Activated CD4-positive, alpha-beta memory T cell treated with anti-CD3 and anti-CD28 coated beads, Interleukin-2, amount 10 ng/mL, durations not matched to agents 7 days and 5 days (primary cell): Measurements from ENCODE around the gene ZNF391. TPM values are rescaled to one million over a fixed set of nuclear protein-coding genes. Genes with fewer than 3 reads are reported as not detected.

ENCODE experiments used
- CTCF ChIA-PET: fragments of 350-600 bp; sonication (Branson Sonifier 250); formaldehyde crosslinking; loops from one replicate; lab custom pipeline; 2021; ENCODE audit warnings: antibody characterized with exemption, inconsistent platforms; lab: Charles Lee
- POLR2A ChIA-PET: fragments of 350-600 bp; sonication (Branson Sonifier 250); formaldehyde crosslinking; loops from one replicate; lab custom pipeline; 2021; ENCODE audit warnings: antibody characterized with exemption; lab: Charles Lee
- DNase-seq: peaks from one replicate; pipeline ENCODE4 v3.0.0-alpha.2; 2020
- H3K27ac Mint-ChIP-seq: one replicate; pipeline ENCODE4 v1.8.0; 2021; ENCODE audit warnings: mild to moderate bottlenecking, mixed read lengths
- H3K27me3 Mint-ChIP-seq: one replicate; pipeline ENCODE4 v1.8.0; 2021; ENCODE audit warnings: mixed read lengths
- H3K36me3 Mint-ChIP-seq: one replicate; pipeline ENCODE4 v1.8.0; 2021; ENCODE audit warnings: low read depth, mixed read lengths
- H3K4me1 Mint-ChIP-seq: one replicate; pipeline ENCODE4 v1.8.0; 2021; ENCODE audit warnings: mixed read lengths
- H3K4me3 Mint-ChIP-seq: one replicate; pipeline ENCODE4 v1.8.0; 2021; ENCODE audit warnings: mild to moderate bottlenecking, mixed read lengths
- H3K9me3 Mint-ChIP-seq: one replicate; pipeline ENCODE4 v1.8.0; 2021; ENCODE audit warnings: mixed read lengths
- total RNA-seq, 2 experiments: library from RNA; stranded (reverse); gene quantifications; one replicate each; pipeline ENCODE4 v1.2.3, GENCODE V29; 2021

The ZNF391 gene
- total RNA-seq, 2 experiments from 2014 or later, result 1.3 to 1.6 TPM

- POLR2A ChIA-PET, result no interaction called here
- no peak for DNase-seq
- H3K27ac Mint-ChIP-seq, result no peak overlapping the region
- CTCF ChIA-PET, result no interaction called here
- H3K9me3 Mint-ChIP-seq, result peaks cover 23% of the 10 kb centered on the region
- no peak overlapping the region for H3K4me3 Mint-ChIP-seq
- peaks cover 2% of the 10 kb centered on the region for H3K27me3 Mint-ChIP-seq
- H3K4me1 Mint-ChIP-seq, result peaks cover 6% of the 10 kb centered on the region
- H3K36me3 Mint-ChIP-seq, result no peaks in the 10 kb centered on the region
These were observed 45.2 kb downstream of the ZNF391 start for GRCh38 chr6:27433714-27434113.

GRCh38 chr6:27439371-27439770 lies 50.8 kb downstream of the ZNF391 start:
- Mint-ChIP-seq H3K27ac (no peak overlapping the region), H3K27me3 (no peaks in the 10 kb centered on the region), H3K4me3 (no peak overlapping the region), H3K4me1 (no peaks in the 10 kb centered on the region), H3K36me3 (peaks cover 4% of the 10 kb centered on the region), H3K9me3 (peaks cover 31% of the 10 kb centered on the region)
- ChIA-PET CTCF (no interaction called here), POLR2A (no interaction called here)
- DNase-seq, result no peak

- ChIA-PET POLR2A (no interaction called here), CTCF (no interaction called here)
- DNase-seq, result no peak
- Mint-ChIP-seq H3K36me3 (peaks cover 11% of the 10 kb centered on the region), H3K9me3 (peaks cover 34% of the 10 kb centered on the region), H3K4me3 (no peak overlapping the region), H3K27ac (no peak overlapping the region), H3K4me1 (no peaks in the 10 kb centered on the region), H3K27me3 (no peaks in the 10 kb centered on the region)
These were observed 52.4 kb downstream of the ZNF391 start for GRCh38 chr6:27441001-27441400.

GRCh38 chr6:27442932-27443331 lies 54.4 kb downstream of the ZNF391 start:
- peaks cover 22% of the 10 kb centered on the region for H3K36me3 Mint-ChIP-seq
- H3K4me3 Mint-ChIP-seq, result no peak overlapping the region
- no peak for DNase-seq
- no peaks in the 10 kb centered on the region for H3K27me3 Mint-ChIP-seq
- POLR2A ChIA-PET, result interaction anchor here (1.1 kb wide), 1 partner anchor 36 kb away, joined by 4 read pairs; no protein-coding TSS in a partner anchor
- CTCF ChIA-PET, result no interaction called here
- H3K4me1 Mint-ChIP-seq, result no peaks in the 10 kb centered on the region
- H3K27ac Mint-ChIP-seq, result no peak overlapping the region
- peaks cover 36% of the 10 kb centered on the region for H3K9me3 Mint-ChIP-seq

- H3K27me3 Mint-ChIP-seq, result no peaks in the 10 kb centered on the region
- no peak overlapping the region for H3K27ac Mint-ChIP-seq
- peaks cover 66% of the 10 kb centered on the region for H3K36me3 Mint-ChIP-seq
- H3K4me1 Mint-ChIP-seq, result no peaks in the 10 kb centered on the region
- ChIA-PET POLR2A (no interaction called here), CTCF (no interaction called here)
- H3K4me3 Mint-ChIP-seq, result no peak overlapping the region
- DNase-seq, result no peak
- H3K9me3 Mint-ChIP-seq, result peaks cover 69% of the 10 kb centered on the region
These were observed 59.9 kb downstream of the ZNF391 start for GRCh38 chr6:27448456-27448855.

GRCh38 chr6:27451660-27452390 lies 63.3 kb downstream of the ZNF391 start:
- CTCF ChIA-PET, result no interaction called here
- H3K36me3 Mint-ChIP-seq, result peaks cover 89% of the 10 kb centered on the region
- no peak overlapping the region for H3K4me3 Mint-ChIP-seq
- H3K27me3 Mint-ChIP-seq, result no peaks in the 10 kb centered on the region
- no peak overlapping the region for H3K27ac Mint-ChIP-seq
- no peaks in the 10 kb centered on the region for H3K4me1 Mint-ChIP-seq
- H3K9me3 Mint-ChIP-seq, result peaks cover 89% of the 10 kb centered on the region
- POLR2A ChIA-PET, result no interaction called here
- DNase-seq, result no peak

- no peak for DNase-seq
- Mint-ChIP-seq H3K4me1 (no peaks in the 10 kb centered on the region), H3K4me3 (no peak overlapping the region), H3K27ac (no peak overlapping the region), H3K36me3 (peaks cover 93% of the 10 kb centered on the region), H3K9me3 (peaks cover 92% of the 10 kb centered on the region), H3K27me3 (no peaks in the 10 kb centered on the region)
- ChIA-PET POLR2A (no interaction called here), CTCF (no interaction called here)
These were observed 63.9 kb downstream of the ZNF391 start for GRCh38 chr6:27452496-27452897.

Other genes starting within 250 kb of the ZNF391 start
- 1 to 10 TPM; 1.3 to 1.6 TPM for gene PRSS16, start 141.1 kb upstream of the ZNF391 start, total RNA-seq
- gene POM121L2, start 76.5 kb upstream of the ZNF391 start, total RNA-seq, result not detected
- 10 to 100 TPM; 16.2 to 16.3 TPM for gene ZNF184, start 84.3 kb downstream of the ZNF391 start, total RNA-seq